ENCODE results near the gene DBR1.

Gene DBR1

DNA sequence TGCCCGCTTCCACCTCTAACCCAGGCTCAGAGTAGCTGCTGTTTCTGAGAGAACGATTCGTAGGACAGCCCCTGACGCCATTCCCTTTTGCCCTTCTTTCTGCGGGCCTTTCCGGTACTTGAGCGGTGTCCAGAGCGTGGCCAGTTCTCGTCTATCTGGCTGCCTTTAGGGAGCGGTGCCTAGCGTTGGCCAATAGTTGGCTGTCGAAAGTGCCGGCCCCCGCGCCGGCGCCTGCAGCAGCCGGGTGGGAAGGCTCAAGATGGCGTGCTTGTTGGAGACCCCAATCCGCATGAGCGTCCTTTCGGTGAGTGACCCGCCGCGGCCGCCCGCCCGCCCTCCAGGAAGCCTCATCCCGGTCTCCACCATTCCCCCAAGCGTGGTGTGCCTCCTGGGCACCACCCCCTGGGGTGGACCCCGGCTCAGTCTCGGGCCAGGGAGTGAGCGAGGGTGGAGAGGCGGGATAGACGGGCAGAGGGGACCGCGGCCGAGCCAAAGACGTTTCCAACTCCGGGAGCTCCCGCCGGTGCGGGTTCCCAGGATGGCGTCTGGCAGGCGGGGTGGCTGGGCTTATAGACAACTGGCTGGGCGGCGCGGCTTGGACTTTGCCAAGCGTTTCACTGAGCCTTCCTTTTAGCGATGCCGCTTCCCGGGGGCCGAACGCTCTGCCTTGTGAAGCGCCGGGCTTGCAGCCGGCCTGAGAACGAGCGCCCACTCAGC lies 12.7 kb upstream of the DBR1 start, which contains the start of gene ARMC8:
TSS of gene ARMC8 (plus strand) at position 6 of the 717 bp plus-strand sequence. CDS start at position 260, 254 bp downstream.
- no peaks in the 10 kb centered on the region for H3K9me3 ChIP-seq (ENCODE audit: insufficient read depth, low read length)
- peak within 1 kb of the TSS; percentile 99 for H3K4me3 ChIP-seq (ENCODE audit: low read length)
- H3K36me3 ChIP-seq (replicated peaks; ENCODE audit: low read depth, low read length): peaks cover 16% of the 10 kb centered on the region
- peak within 1 kb of the TSS; percentile 61 for H3K27ac ChIP-seq (ENCODE audit: low read length)
- peaks cover 24% of the 10 kb centered on the region; the same call in 1 of the 2 replicates for H4K20me1 ChIP-seq (ENCODE audit: insufficient read depth, low read length)
- peak within 1 kb of the TSS; percentile 84 for H3K4me2 ChIP-seq (ENCODE audit: low read length)
- peak within 1 kb of the TSS; percentile 85 for H3K9ac ChIP-seq (ENCODE audit: low read length)
- H2AFZ ChIP-seq (ENCODE audit: low read depth, low read length): peak within 1 kb of the TSS; percentile 98
- no peak for TF ChIP-seq EZH2phosphoT487 (IDR thresholded peaks at IDR 0.05; ENCODE audit: low read depth)
- TF ChIP-seq CTCF (IDR thresholded peaks at IDR 0.05; ENCODE audit: low read depth, low read length): no peak
- H3K27me3 ChIP-seq (ENCODE audit: low read depth, low read length): peaks cover 16% of the 10 kb centered on the region; the same call in 1 of the 2 replicates
- H3K4me1 ChIP-seq (ENCODE audit: low read length): peaks cover 25% of the 10 kb centered on the region
- peaks cover 49% of the 10 kb centered on the region for H3K79me2 ChIP-seq (ENCODE audit: low read length)

DNA sequence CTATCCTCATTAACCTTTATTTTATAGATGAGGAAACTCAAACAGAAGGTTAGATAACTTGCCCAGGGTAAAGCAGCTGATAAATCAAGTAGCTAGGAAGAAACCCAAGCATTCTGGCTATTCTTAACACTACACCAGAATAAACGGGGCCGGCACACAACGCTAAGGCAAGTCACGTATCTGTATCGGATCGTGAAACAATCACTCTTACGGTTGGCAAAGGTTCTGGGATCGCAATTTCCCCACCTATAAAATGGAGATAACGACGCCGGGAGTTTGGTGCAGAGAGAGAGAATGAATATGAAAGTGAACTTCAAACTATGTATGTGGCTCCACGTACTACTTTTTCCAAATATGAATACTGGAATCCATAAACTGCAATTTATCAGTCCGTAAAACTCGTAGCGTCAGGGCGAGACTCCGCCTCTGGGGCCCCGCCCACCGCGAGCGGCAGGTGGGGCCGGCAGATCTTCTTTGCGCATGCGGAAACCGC lies 12.1 kb upstream of the DBR1 start:
- Histone ChIP-seq H4K20me1 (ENCODE audit: insufficient read depth, low read length) (peaks cover 24% of the 10 kb centered on the region; the same call in 1 of the 2 replicates), H3K79me2 (ENCODE audit: low read length) (peaks cover 44% of the 10 kb centered on the region), H3K27ac (ENCODE audit: low read length) (peak overlapping the region; percentile 61), H3K9me3 (ENCODE audit: insufficient read depth, low read length) (no peaks in the 10 kb centered on the region), H3K9ac (ENCODE audit: low read length) (peak overlapping the region; percentile 85), H3K27me3 (ENCODE audit: low read depth, low read length) (peaks cover 16% of the 10 kb centered on the region; the same call in 1 of the 2 replicates), H3K4me3 (ENCODE audit: low read length) (peak overlapping the region; percentile 99), H3K4me2 (ENCODE audit: low read length) (peak overlapping the region; percentile 84), H3K4me1 (ENCODE audit: low read length) (peaks cover 25% of the 10 kb centered on the region), H2AFZ (ENCODE audit: low read depth, low read length) (peak overlapping the region; percentile 98), H3K36me3 (replicated peaks; ENCODE audit: low read depth, low read length) (peaks cover 16% of the 10 kb centered on the region)
- TF ChIP-seq EZH2phosphoT487 (IDR thresholded peaks at IDR 0.05; ENCODE audit: low read depth) (no peak), CTCF (IDR thresholded peaks at IDR 0.05; ENCODE audit: low read depth, low read length) (no peak)

GRCh38 chr3:138186221-138186620 lies 11.5 kb upstream of the DBR1 start:
- H3K27ac ChIP-seq (ENCODE audit: low read length): no peak overlapping the region
- H3K4me3 ChIP-seq (ENCODE audit: low read length): peak overlapping the region; percentile 99
- H4K20me1 ChIP-seq (ENCODE audit: insufficient read depth, low read length): peaks cover 18% of the 10 kb centered on the region; the same call in 1 of the 2 replicates
- H2AFZ ChIP-seq (ENCODE audit: low read depth, low read length): peak overlapping the region; percentile 98
- peak overlapping the region; percentile 84 for H3K4me2 ChIP-seq (ENCODE audit: low read length)
- TF ChIP-seq CTCF (IDR thresholded peaks at IDR 0.05; ENCODE audit: low read depth, low read length) (no peak), EZH2phosphoT487 (IDR thresholded peaks at IDR 0.05; ENCODE audit: low read depth) (no peak)
- H3K4me1 ChIP-seq (ENCODE audit: low read length): peaks cover 25% of the 10 kb centered on the region
- H3K9me3 ChIP-seq (ENCODE audit: insufficient read depth, low read length): no peaks in the 10 kb centered on the region
- H3K36me3 ChIP-seq (replicated peaks; ENCODE audit: low read depth, low read length): peaks cover 10% of the 10 kb centered on the region
- peaks cover 38% of the 10 kb centered on the region for H3K79me2 ChIP-seq (ENCODE audit: low read length)
- peaks cover 16% of the 10 kb centered on the region; the same call in 1 of the 2 replicates for H3K27me3 ChIP-seq (ENCODE audit: low read depth, low read length)
- peak overlapping the region; percentile 85; the same call in 1 of the 2 replicates for H3K9ac ChIP-seq (ENCODE audit: low read length)

DNA sequence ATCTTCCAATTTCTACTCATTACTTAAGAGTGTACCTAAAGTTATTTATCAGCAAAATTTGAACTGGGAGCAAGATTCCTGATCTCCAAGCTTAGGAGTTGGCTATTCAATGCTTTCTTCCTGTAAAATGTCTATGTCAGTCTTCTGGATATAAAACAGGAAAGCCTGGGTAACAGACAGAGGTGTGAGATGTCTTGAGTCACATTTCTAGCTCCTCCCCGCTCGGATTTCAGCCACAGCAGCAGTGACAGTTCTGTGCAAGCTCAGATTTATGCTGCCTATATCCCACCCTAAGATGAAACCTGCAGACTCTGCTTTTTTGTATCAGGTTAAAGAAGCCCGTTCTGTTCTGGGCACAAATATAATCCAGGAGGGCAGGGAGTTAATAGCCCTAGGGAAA lies 10.3 kb upstream of the DBR1 start:
- H3K4me2 ChIP-seq (ENCODE audit: low read length): no peak overlapping the region
- no peak overlapping the region for H3K4me3 ChIP-seq (ENCODE audit: low read length)
- peaks cover 16% of the 10 kb centered on the region; the same call in 1 of the 2 replicates for H3K27me3 ChIP-seq (ENCODE audit: low read depth, low read length)
- H3K9me3 ChIP-seq (ENCODE audit: insufficient read depth, low read length): no peaks in the 10 kb centered on the region
- H2AFZ ChIP-seq (ENCODE audit: low read depth, low read length): no peak overlapping the region
- peaks cover 25% of the 10 kb centered on the region for H3K4me1 ChIP-seq (ENCODE audit: low read length)
- no peak overlapping the region for H3K27ac ChIP-seq (ENCODE audit: low read length)
- TF ChIP-seq CTCF (IDR thresholded peaks at IDR 0.05; ENCODE audit: low read depth, low read length): no peak
- no peak for TF ChIP-seq EZH2phosphoT487 (IDR thresholded peaks at IDR 0.05; ENCODE audit: low read depth)
- peaks cover 3% of the 10 kb centered on the region for H3K36me3 ChIP-seq (replicated peaks; ENCODE audit: low read depth, low read length)
- H3K9ac ChIP-seq (ENCODE audit: low read length): no peak overlapping the region
- peaks cover 13% of the 10 kb centered on the region; the same call in 1 of the 2 replicates for H4K20me1 ChIP-seq (ENCODE audit: insufficient read depth, low read length)
- H3K79me2 ChIP-seq (ENCODE audit: low read length): peaks cover 26% of the 10 kb centered on the region
